CD14-positive monocyte (primary cell): ENCODE measurements around the gene MCF2L2. TPM values are rescaled to one million over a fixed set of nuclear protein-coding genes. Genes with fewer than 3 reads are reported as not detected.

Experiments
- DNase-seq, 3 donors: peaks; one replicate each; pipeline ENCODE4 v3.0.0-alpha.2; 2011 to 2022
- H2AFZ ChIP-seq: 2 replicates; pipeline ENCODE4 v1.6.0; 2012; ENCODE audit warnings: mild to moderate bottlenecking, low read depth, low read length, inconsistent platforms; ENCODE audit not compliant: insufficient read depth, poor library complexity, severe bottlenecking
- H3K27ac ChIP-seq, 2 donors: 1 replicate in 1 of 2; 2 replicates in 1 of 2; pipeline ENCODE4 v1.5.1; 2012 to 2013; ENCODE audit warnings: low read length in 2 of 2, control low read depth in 1 of 2, inconsistent platforms in 1 of 2, low read depth in 1 of 2, mild to moderate bottlenecking in 1 of 2
- H3K27me3 ChIP-seq, 2 donors: one replicate each; pipeline versions ENCODE4 v1.6.0 to v1.6.1; 2011 to 2013; ENCODE audit warnings: low read length in 2 of 2; ENCODE audit not compliant: control insufficient read depth in 2 of 2, insufficient read depth in 2 of 2
- H3K36me3 ChIP-seq, 2 donors: replicated peaks in 1 of 2; 1 replicate in 1 of 2; 2 replicates in 1 of 2; pipeline versions ENCODE4 v1.5.1 to v1.6.1; 2012 to 2013; ENCODE audit warnings: low read length in 2 of 2, control low read depth in 1 of 2, inconsistent platforms in 1 of 2, mild to moderate bottlenecking in 1 of 2; ENCODE audit not compliant: insufficient read depth in 2 of 2, control insufficient read depth in 1 of 2
- H3K4me1 ChIP-seq, 2 donors: 1 replicate in 1 of 2; 2 replicates in 1 of 2; pipeline versions ENCODE4 v1.5.1 to v1.6.1; 2012 to 2013; ENCODE audit warnings: low read length in 2 of 2, control low read depth in 1 of 2, inconsistent platforms in 1 of 2, mild to moderate bottlenecking in 1 of 2, moderate library complexity in 1 of 2; ENCODE audit not compliant: insufficient read depth in 2 of 2, control insufficient read depth in 1 of 2
- H3K4me2 ChIP-seq: replicated peaks from 2 replicates; pipeline ENCODE3; 2012; ENCODE audit warnings: low read length, moderate library complexity, mild to moderate bottlenecking; ENCODE audit not compliant: poor library complexity, severe bottlenecking; ENCODE audit errors: extremely low read depth
- H3K4me3 ChIP-seq, 3 experiments: fragments of 200-600 bp in 1 of 3; sonication (generic) in 1 of 3; replicated peaks in 1 of 3; 1 replicate in 2 of 3; 2 replicates in 1 of 3; pipeline ENCODE4 v1.5.1; 2011 to 2013; ENCODE audit warnings: low read length in 3 of 3, mild to moderate bottlenecking in 3 of 3, control low read depth in 2 of 3, low read depth in 2 of 3, inconsistent platforms in 1 of 3, moderate library complexity in 1 of 3
- H3K79me2 ChIP-seq: 2 replicates; pipeline ENCODE4 v1.6.0; 2012; ENCODE audit warnings: mild to moderate bottlenecking, control low read depth, inconsistent platforms, low read length, moderate library complexity; ENCODE audit not compliant: insufficient read depth
- H3K9ac ChIP-seq: 2 replicates; pipeline ENCODE4 v1.6.0; 2017; ENCODE audit warnings: low read length, mild to moderate bottlenecking; ENCODE audit not compliant: insufficient read depth, poor library complexity, severe bottlenecking
- H3K9me3 ChIP-seq, 2 donors: replicated peaks in 1 of 2; 1 replicate in 1 of 2; 2 replicates in 1 of 2; pipeline versions ENCODE4 v1.5.1 to v1.6.1; 2012 to 2013; ENCODE audit warnings: low read length in 2 of 2, control low read depth in 1 of 2; ENCODE audit not compliant: control insufficient read depth in 1 of 2, insufficient read depth in 1 of 2
- H4K20me1 ChIP-seq: 2 replicates; pipeline ENCODE4 v1.6.0; 2012; ENCODE audit warnings: mild to moderate bottlenecking, low read length, control low read depth, moderate library complexity; ENCODE audit not compliant: insufficient read depth
- H3K27ac Mint-ChIP-seq, 7 donors: one replicate each; pipeline ENCODE4 v1.8.0; 2020; ENCODE audit warnings: mild to moderate bottlenecking in 7 of 7, mixed read lengths in 7 of 7, moderate library complexity in 6 of 7, inconsistent platforms in 2 of 7
- H3K27me3 Mint-ChIP-seq, 3 donors: one replicate each; pipeline ENCODE4 v1.8.0; 2021 to 2022; ENCODE audit warnings: low read depth in 3 of 3, mild to moderate bottlenecking in 3 of 3, mixed read lengths in 3 of 3, moderate library complexity in 3 of 3, inconsistent platforms in 1 of 3
- H3K36me3 Mint-ChIP-seq, 2 donors: one replicate each; pipeline ENCODE4 v1.8.0; 2020; ENCODE audit warnings: mixed read lengths in 2 of 2, inconsistent platforms in 1 of 2, mild to moderate bottlenecking in 1 of 2
- H3K4me1 Mint-ChIP-seq: one replicate; pipeline ENCODE4 v1.8.0; 2020; ENCODE audit warnings: mild to moderate bottlenecking, mixed read lengths
- H3K4me3 Mint-ChIP-seq, 2 donors: one replicate each; pipeline ENCODE4 v1.8.0; 2020; ENCODE audit warnings: mild to moderate bottlenecking in 2 of 2, mixed read lengths in 2 of 2, moderate library complexity in 1 of 2
- H3K9me3 Mint-ChIP-seq, 7 donors: one replicate each; pipeline ENCODE4 v1.8.0; 2020 to 2022; ENCODE audit warnings: mixed read lengths in 7 of 7, mild to moderate bottlenecking in 6 of 7, moderate library complexity in 6 of 7, inconsistent platforms in 2 of 7
- CTCF ChIP-seq: fragments of 200-600 bp; IDR thresholded peaks from one replicate; pipeline ENCODE4 v1.8.0; 2022; ENCODE audit warnings: antibody characterized with exemption, mild to moderate bottlenecking
- WGBS: methylation state at CpG from one replicate; pipeline ENCODE4 v1.1.5; 2013; ENCODE audit warnings: missing lambda C conversion rate; ENCODE audit not compliant: insufficient coverage; 5-methylcytosine and 5-hydroxymethylcytosine counted together
- intact Hi-C, 2 donors: fragments of 100-400 bp; cut with micrococcal nuclease; formaldehyde crosslinking; loops; one replicate each; pipeline versions ENCODE4 v1.15.0 to v1.15.1; 2023
- polyA plus RNA-seq, 3 donors: library from polyadenylated mRNA; depleted of rRNA in 1 of 3; unstranded in 2 of 3; stranded (reverse) in 1 of 3; fragments of 300-500 nt in 2 of 3; fragments of >200 nt in 1 of 3; fragmentation: Illumina TruSeq in 2 of 3; gene quantifications; 1 replicate in 2 of 3; 2 replicates in 1 of 3; pipeline ENCODE4 v1.2.3, GENCODE V29; 2012 to 2021

The MCF2L2 gene
- polyA plus RNA-seq, 3 donors = 0.01 to 0.13 TPM; not detected in 1

- H3K9me3 Mint-ChIP-seq = peaks cover 0 to 8% (median 0%) of the 10 kb centered on the region in 7 donors
- H3K4me1 Mint-ChIP-seq = peaks cover 31% of the 10 kb centered on the region
- no peaks in the 10 kb centered on the region for H3K36me3 Mint-ChIP-seq
- intact Hi-C loops = loop anchor here (5.0 kb wide), 1 partner anchor 61 kb away; no protein-coding TSS in a partner anchor
- Histone ChIP-seq H3K36me3 (no peaks in the 10 kb centered on the region), H3K27me3 (peaks cover 18 to 31% of the 10 kb centered on the region in 2 donors), H3K4me1 (peaks cover 32 to 34% of the 10 kb centered on the region in 2 donors), H3K9ac (no peak overlapping the region), H3K4me3 (no peak overlapping the region), H2AFZ (no peak overlapping the region), H4K20me1 (no peaks in the 10 kb centered on the region), H3K79me2 (no peaks in the 10 kb centered on the region), H3K27ac (no peak overlapping the region), H3K9me3 (no peaks in the 10 kb centered on the region), H3K4me2 (no peak overlapping the region)
- no peak for TF ChIP-seq CTCF
- no peak overlapping the region for H3K27ac Mint-ChIP-seq
- 96% methylated on average over 3 of the region's 5 CpGs for WGBS
- no peak overlapping the region for H3K4me3 Mint-ChIP-seq
- peaks cover 28 to 39% (median 38%) of the 10 kb centered on the region in 3 donors for H3K27me3 Mint-ChIP-seq
- DNase-seq = no peak
Observed at GRCh38 chr3:183182732-183183610, 245.4 kb downstream of the MCF2L2 start.

GRCh38 chr3:183182073-183182472 lies 246.3 kb downstream of the MCF2L2 start:
- Histone ChIP-seq H3K36me3 (no peaks in the 10 kb centered on the region), H3K79me2 (no peaks in the 10 kb centered on the region), H3K27ac (no peak overlapping the region), H3K9ac (no peak overlapping the region), H3K9me3 (no peaks in the 10 kb centered on the region), H4K20me1 (no peaks in the 10 kb centered on the region), H2AFZ (no peak overlapping the region), H3K4me1 (peaks cover 32 to 34% of the 10 kb centered on the region in 2 donors), H3K27me3 (peaks cover 18 to 39% of the 10 kb centered on the region in 2 donors), H3K4me2 (no peak overlapping the region), H3K4me3 (no peak overlapping the region)
- no peak for TF ChIP-seq CTCF
- no peaks in the 10 kb centered on the region for H3K36me3 Mint-ChIP-seq
- peaks cover 0 to 11% (median 0%) of the 10 kb centered on the region in 7 donors for H3K9me3 Mint-ChIP-seq
- no peak overlapping the region for H3K4me3 Mint-ChIP-seq
- H3K27me3 Mint-ChIP-seq = peaks cover 36 to 47% (median 47%) of the 10 kb centered on the region in 3 donors
- DNase-seq = no peak
- H3K4me1 Mint-ChIP-seq = peaks cover 31% of the 10 kb centered on the region
- intact Hi-C loops = loop anchor here (5.0 kb wide), 1 partner anchor 60 kb away; no protein-coding TSS in a partner anchor
- no peak overlapping the region for H3K27ac Mint-ChIP-seq
- WGBS = no CpG with 5 or more reads among the region's 7 CpGs
